PC-9 (cell line): ENCODE results near the gene ARID5A.

Experiments used
- EZH2 ChIP-seq: fragments of 200-600 bp; sonication (generic); IDR thresholded peaks from 2 replicates; pipeline ENCODE4 v1.8.0; 2017; ENCODE audit warnings: antibody characterized with exemption, low read depth
- TF ChIP-seq, protein P1 (sequence below): fragments of 200-600 bp; sonication (generic); conservative IDR thresholded peaks from 2 replicates; pipeline ENCODE4 v1.6.1; 2017; ENCODE audit warnings: mixed run types, antibody characterized with exemption, mild to moderate bottlenecking, moderate library complexity

DNA sequence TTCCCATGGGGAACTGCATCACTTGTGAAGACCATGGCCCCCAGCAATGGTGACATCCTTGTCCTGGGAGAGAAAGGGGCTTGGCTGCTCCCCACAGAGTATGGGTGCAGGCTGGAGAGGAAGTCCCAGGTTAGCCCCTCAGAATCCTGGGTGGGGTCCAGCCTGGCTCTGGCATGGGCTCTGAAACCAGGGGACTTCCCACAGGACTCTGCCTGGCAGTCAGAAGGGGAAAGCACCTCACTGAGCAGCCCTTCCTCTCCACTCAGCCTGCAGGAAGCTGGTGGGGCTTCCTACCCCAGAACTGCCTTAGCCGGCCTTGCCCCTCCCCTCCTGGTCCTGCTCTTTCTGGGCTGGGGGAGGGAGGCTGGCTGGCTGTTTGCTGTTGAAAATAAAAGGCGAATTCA lies 35.1 kb upstream of the ARID5A start:
- TF ChIP-seq, protein P1, sequence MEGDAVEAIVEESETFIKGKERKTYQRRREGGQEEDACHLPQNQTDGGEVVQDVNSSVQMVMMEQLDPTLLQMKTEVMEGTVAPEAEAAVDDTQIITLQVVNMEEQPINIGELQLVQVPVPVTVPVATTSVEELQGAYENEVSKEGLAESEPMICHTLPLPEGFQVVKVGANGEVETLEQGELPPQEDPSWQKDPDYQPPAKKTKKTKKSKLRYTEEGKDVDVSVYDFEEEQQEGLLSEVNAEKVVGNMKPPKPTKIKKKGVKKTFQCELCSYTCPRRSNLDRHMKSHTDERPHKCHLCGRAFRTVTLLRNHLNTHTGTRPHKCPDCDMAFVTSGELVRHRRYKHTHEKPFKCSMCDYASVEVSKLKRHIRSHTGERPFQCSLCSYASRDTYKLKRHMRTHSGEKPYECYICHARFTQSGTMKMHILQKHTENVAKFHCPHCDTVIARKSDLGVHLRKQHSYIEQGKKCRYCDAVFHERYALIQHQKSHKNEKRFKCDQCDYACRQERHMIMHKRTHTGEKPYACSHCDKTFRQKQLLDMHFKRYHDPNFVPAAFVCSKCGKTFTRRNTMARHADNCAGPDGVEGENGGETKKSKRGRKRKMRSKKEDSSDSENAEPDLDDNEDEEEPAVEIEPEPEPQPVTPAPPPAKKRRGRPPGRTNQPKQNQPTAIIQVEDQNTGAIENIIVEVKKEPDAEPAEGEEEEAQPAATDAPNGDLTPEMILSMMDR = no peak
- TF ChIP-seq EZH2 = no peak
